H54 (cell line): ENCODE results near the gene CDV3.
"Not testable (repeated sequence)": the region's sequence is repeated elsewhere in the genome, so short reads cannot be mapped to it uniquely, and the experiment has no call there.

Experiments
- DNase-seq: peaks from one replicate; pipeline ENCODE4 v3.0.0; 2011; ENCODE audit warnings: low spot score, mixed read lengths; ENCODE audit not compliant: insufficient read length
- FAIRE-seq: peaks from 3 replicates; lab custom pipeline; 2011; peaks lifted over from hg19 to GRCh38; lab: Jason Lieb, UNC
- POLR2A ChIP-seq: IDR thresholded peaks from 2 replicates; pipeline ENCODE4 v1.6.1; 2011; ENCODE audit warnings: low read depth, mild to moderate bottlenecking, low read length

Gene CDV3

DNA sequence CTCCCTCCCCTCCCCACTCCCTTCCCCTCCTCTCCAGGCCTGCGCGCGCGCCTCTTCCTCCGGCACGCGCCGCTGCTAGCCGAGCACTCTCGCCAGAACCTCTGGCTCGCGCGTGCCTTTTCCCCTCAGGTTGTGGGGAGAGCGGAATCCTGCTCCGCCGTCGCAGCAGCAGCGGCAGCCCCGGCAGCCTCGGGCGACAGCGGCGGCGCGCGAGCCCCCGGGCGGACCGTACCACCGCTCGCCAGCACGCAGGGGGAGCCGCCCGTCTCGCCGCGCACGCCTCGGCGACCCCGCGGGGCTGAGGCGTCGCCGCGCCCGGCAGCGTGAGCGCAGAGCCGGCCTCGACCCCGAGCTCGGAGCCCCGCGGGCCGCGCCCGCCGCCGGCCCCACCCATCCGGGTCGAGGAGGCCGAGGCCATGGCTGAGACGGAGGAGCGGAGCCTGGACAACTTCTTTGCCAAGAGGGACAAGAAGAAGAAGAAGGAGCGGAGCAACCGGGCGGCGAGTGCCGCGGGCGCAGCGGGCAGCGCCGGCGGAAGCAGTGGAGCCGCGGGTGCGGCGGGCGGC lies at the start of gene CDV3:
TSS of gene CDV3 (plus strand) at position 58 of the 566 bp plus-strand sequence. CDS start at position 417, 359 bp downstream.
- FAIRE-seq: no peak
- DNase-seq: no peak
- peak; percentile 95 for TF ChIP-seq POLR2A

- not testable (repeated sequence) for FAIRE-seq, DNase-seq
Measured at GRCh38 chr3:133523758-133524157, 49.7 kb upstream of the CDV3 start.

DNA sequence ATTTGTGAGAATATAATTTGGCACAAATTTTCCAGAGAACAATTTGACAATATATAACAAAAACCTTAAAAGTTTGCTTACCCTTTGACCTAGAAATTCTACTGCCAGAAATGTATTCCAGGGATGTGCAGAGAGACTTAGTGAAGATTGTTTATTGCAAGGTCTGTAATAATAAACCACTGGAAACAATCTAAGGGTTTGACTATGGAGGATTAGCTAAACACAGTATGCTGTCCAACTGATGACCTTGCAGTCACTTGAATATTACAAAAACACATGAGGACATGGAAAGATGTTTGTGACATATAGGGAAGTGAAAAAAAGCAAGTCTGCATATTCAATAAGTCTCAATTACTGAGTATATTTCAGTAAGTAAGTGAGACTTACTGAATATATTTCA lies 48.1 kb upstream of the CDV3 start:
- DNase-seq: no peak
- no peak for FAIRE-seq
- no peak for TF ChIP-seq POLR2A

- DNase-seq: no peak
- no peak for FAIRE-seq
- TF ChIP-seq POLR2A: no peak
Measured at GRCh38 chr3:133527081-133527715, 46.3 kb upstream of the CDV3 start.

GRCh38 chr3:133529809-133530208 lies 43.7 kb upstream of the CDV3 start:
- no peak for TF ChIP-seq POLR2A
- FAIRE-seq: no peak
- DNase-seq: no peak

- DNase-seq (no peak), FAIRE-seq (peak; percentile 43)
- no peak for TF ChIP-seq POLR2A
Measured at GRCh38 chr3:133531981-133532380, 41.5 kb upstream of the CDV3 start.

GRCh38 chr3:133532951-133533350 lies 40.5 kb upstream of the CDV3 start:
- no peak for TF ChIP-seq POLR2A
- DNase-seq (no peak), FAIRE-seq (no peak)

GRCh38 chr3:133535971-133536881 lies 37.3 kb upstream of the CDV3 start:
- DNase-seq: no peak
- no peak for TF ChIP-seq POLR2A
- FAIRE-seq: peak; percentile 77

DNA sequence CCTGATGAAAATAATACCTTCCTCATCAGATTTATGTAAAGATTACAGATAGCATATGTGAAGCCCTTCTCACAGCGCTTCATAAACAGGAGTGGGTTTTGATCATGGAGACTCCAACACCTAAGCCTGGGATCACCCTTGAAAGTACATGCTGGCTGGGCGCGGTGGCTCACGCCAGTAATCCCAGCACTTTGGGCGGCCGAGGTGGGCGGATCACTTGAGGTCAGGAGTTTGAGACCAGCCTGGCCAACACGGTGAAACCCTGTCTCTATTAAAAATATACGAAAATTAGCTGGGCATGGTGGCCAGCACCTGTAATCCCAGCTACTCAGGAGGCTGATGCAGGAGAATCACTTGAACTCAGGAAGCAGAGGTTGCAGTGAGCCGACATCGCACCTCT lies 36.4 kb upstream of the CDV3 start:
- DNase-seq: not testable (repeated sequence)

GRCh38 chr3:133538154-133538553 lies 35.3 kb upstream of the CDV3 start:
- no peak for TF ChIP-seq POLR2A
- no peak for FAIRE-seq
- DNase-seq: no peak

More for the DNA sequence above, 36.4 kb upstream of the CDV3 start:
- FAIRE-seq: not testable (repeated sequence)

GRCh38 chr3:133540896-133541674 lies 32.4 kb upstream of the CDV3 start:
- no peak for TF ChIP-seq POLR2A
- DNase-seq (peak; percentile 67), FAIRE-seq (peak; percentile 80)

- DNase-seq (no peak), FAIRE-seq (no peak)
Measured at GRCh38 chr3:133542871-133543270, 30.6 kb upstream of the CDV3 start.

DNA sequence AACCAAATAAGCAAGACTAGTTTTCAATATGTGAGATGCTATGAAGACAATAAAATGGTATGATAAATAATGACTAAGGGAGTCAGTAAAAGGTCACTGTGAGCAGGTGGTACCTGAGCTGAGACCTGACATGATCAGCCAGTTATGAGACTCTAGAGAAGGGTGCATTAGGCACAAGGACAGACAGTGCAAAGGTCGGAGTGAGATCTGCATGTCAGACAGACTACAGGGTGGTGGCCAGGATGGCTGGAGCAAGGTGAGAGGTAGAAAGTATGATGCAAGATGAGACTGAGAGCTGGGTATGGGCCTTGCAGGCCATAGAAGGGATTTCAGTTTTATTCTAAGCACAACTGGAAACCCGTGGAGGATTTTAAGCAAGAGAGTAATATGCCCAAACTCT lies 28.5 kb upstream of the CDV3 start:
- DNase-seq, FAIRE-seq: not testable (repeated sequence)

More at GRCh38 chr3:133542871-133543270, 30.6 kb upstream of the CDV3 start:
- TF ChIP-seq POLR2A: no peak
